Kasumi-1 (cell line): ENCODE measurements around the gene CBL.
A peak's percentile ranks its signal among the peaks of the same experiment; 100 is the strongest.
"Not testable (repeated sequence)": the region's sequence is repeated elsewhere in the genome, so short reads cannot be mapped to it uniquely, and the experiment has no call there.

Experiments
- DNase-seq, 2 experiments: peaks; one replicate each; lab custom pipeline; 2025; lab: John Stamatoyannopoulos, UW

The CBL gene

GRCh38 chr11:119205574-119206510 is at the start of gene CBL:
Gene CBL, plus strand, starts transcription at chr11:119206339. Its CDS starts 79 bp downstream, at chr11:119206418.
- peak; percentile 82 to 83 for DNase-seq

- DNase-seq, result no peak
Measured at GRCh38 chr11:119156496-119156895, 49.6 kb upstream of the CBL start.

GRCh38 chr11:119157063-119157462 is 49.1 kb upstream of the CBL start:
- DNase-seq, result no peak

GRCh38 chr11:119158467-119158866 is 47.7 kb upstream of the CBL start:
- no peak for DNase-seq

GRCh38 chr11:119160151-119160550 is 46.0 kb upstream of the CBL start:
- no peak for DNase-seq

GRCh38 chr11:119161871-119162270 is 44.3 kb upstream of the CBL start:
- no peak for DNase-seq

GRCh38 chr11:119166368-119167076 is 39.6 kb upstream of the CBL start:
- no peak for DNase-seq

- not testable (repeated sequence) for DNase-seq
Measured at GRCh38 chr11:119167077-119167458, 39.1 kb upstream of the CBL start.

GRCh38 chr11:119167933-119168332 is 38.2 kb upstream of the CBL start:
- no peak for DNase-seq

GRCh38 chr11:119168471-119169281 is 37.5 kb upstream of the CBL start, which contains the start of gene NLRX1:
Gene NLRX1, plus strand, starts transcription at chr11:119168725. Its CDS starts 2,679 bp downstream, at chr11:119171404.
- DNase-seq, result peak; percentile 80 to 83

- DNase-seq, result peak; percentile 29 to 38
Measured at GRCh38 chr11:119169282-119169719, 36.8 kb upstream of the CBL start.

- DNase-seq, result peak; percentile 75 to 84
Measured at GRCh38 chr11:119172513-119172912, 33.6 kb upstream of the CBL start.

- no peak for DNase-seq
Measured at GRCh38 chr11:119173453-119173852, 32.7 kb upstream of the CBL start.

- no peak for DNase-seq
Measured at GRCh38 chr11:119175493-119176077, 30.6 kb upstream of the CBL start.

GRCh38 chr11:119178166-119178680 is 27.9 kb upstream of the CBL start:
- peak; percentile 65 to 73 for DNase-seq

GRCh38 chr11:119179342-119179741 is 26.8 kb upstream of the CBL start:
- no peak for DNase-seq

- DNase-seq, result no peak
Measured at GRCh38 chr11:119179983-119180382, 26.2 kb upstream of the CBL start.

- DNase-seq, result no peak
Measured at GRCh38 chr11:119180729-119181676, 25.1 kb upstream of the CBL start.

- peak; percentile 54 to 70 for DNase-seq
Measured at GRCh38 chr11:119181677-119182412, 24.3 kb upstream of the CBL start.
